K562 (cell line): Measurements from ENCODE around the gene ZNF189. TPM values are rescaled to one million over a fixed set of nuclear protein-coding genes. Genes with fewer than 3 reads are reported as not detected.

Experiments used
- ATAC-seq: fragments of 200-7000 bp; cut with Tn5 transposase; 3 replicates; pipeline ENCODE4 v1.9.1; 2020; ENCODE audit warnings: moderate library complexity
- BruUV-seq: library from RNA; stranded (reverse); fragments of 400-500 nt; replicated peaks from 2 replicates; lab custom pipeline; 2021; lab: Mats Ljungman, UMichigan
- CTCF ChIA-PET: fragments of 300-600 bp; formaldehyde crosslinking; extraction: SDS; loops from one replicate; lab custom pipeline; 2021; ENCODE audit warnings: low intra/inter-chr PET ratio; lab: Yijun Ruan, JAX
- POLR2A ChIA-PET: fragments of 300-600, 350-650 bp; sonication (Branson Sonifier 250); formaldehyde crosslinking; extraction: SDS; loops from one replicate; lab custom pipeline; 2021; ENCODE audit warnings: antibody characterized with exemption, inconsistent platforms; lab: Yijun Ruan, JAX
- DNase-seq, 4 experiments: peaks; one replicate each; pipeline versions ENCODE4 v3.0.0 to v3.0.0-alpha.2; 2011 to 2018; ENCODE audit warnings: low spot score in 3 of 4, mixed read lengths in 3 of 4; ENCODE audit errors: extremely low read depth in 1 of 4
- FAIRE-seq: peaks from 2 replicates; lab custom pipeline; 2011; peaks lifted over from hg19 to GRCh38; lab: Jason Lieb, UNC
- H2AFZ ChIP-seq: 2 replicates; pipeline ENCODE4 v1.6.0; 2011; ENCODE audit warnings: low read depth, low read length, control low read depth, inconsistent platforms
- H3K27ac ChIP-seq: fragments of 200-600 bp; 3 replicates; pipeline ENCODE4 v1.8.0; 2011; ENCODE audit warnings: low read depth, mild to moderate bottlenecking, control low read depth, inconsistent platforms, low read length, moderate library complexity, mixed read lengths; ENCODE audit errors: extremely low read depth
- H3K27me3 ChIP-seq, 2 experiments: fragments of 300-600 bp in 1 of 2; 2 replicates in 1 of 2; 3 replicates in 1 of 2; pipeline versions ENCODE4 v1.6.0 to v1.8.0; 2011; ENCODE audit warnings: inconsistent platforms in 2 of 2, low read length in 2 of 2, mild to moderate bottlenecking in 1 of 2, mixed read lengths in 1 of 2, moderate library complexity in 1 of 2; ENCODE audit not compliant: control insufficient read depth in 2 of 2, insufficient read depth in 2 of 2
- H3K36me3 ChIP-seq: fragments of 300-600 bp; 3 replicates; pipeline ENCODE4 v1.8.0; 2011; ENCODE audit warnings: mild to moderate bottlenecking, low read length, inconsistent platforms; ENCODE audit not compliant: control insufficient read depth, insufficient read depth
- H3K4me1 ChIP-seq, 2 experiments: fragments of 200-600 bp in 1 of 2; replicated peaks in 1 of 2; 2 replicates in 1 of 2; 3 replicates in 1 of 2; pipeline versions ENCODE4 v1.5.1 to v1.8.0; 2011; ENCODE audit warnings: inconsistent platforms in 2 of 2, low read length in 2 of 2, mild to moderate bottlenecking in 1 of 2, mixed read lengths in 1 of 2, moderate library complexity in 1 of 2; ENCODE audit not compliant: control insufficient read depth in 2 of 2, insufficient read depth in 2 of 2
- H3K4me2 ChIP-seq: 2 replicates; pipeline ENCODE4 v1.6.1; 2011; ENCODE audit warnings: low read length, control low read depth, inconsistent platforms, mixed read lengths; ENCODE audit not compliant: insufficient read depth
- H3K4me3 ChIP-seq: fragments of 200-600 bp; sonication (generic), shearing (Covaris generic); 2 replicates; pipeline ENCODE4 v1.5.1; 2016; ENCODE audit warnings: control low read depth, inconsistent platforms
- H3K79me2 ChIP-seq: fragments of 200-600 bp; 3 replicates; pipeline ENCODE4 v1.8.0; 2011; ENCODE audit warnings: low read length, inconsistent platforms; ENCODE audit not compliant: control insufficient read depth, insufficient read depth
- H3K9ac ChIP-seq, 2 experiments: 2 replicates each; pipeline versions ENCODE4 v1.6.0 to v1.6.1; 2011; ENCODE audit warnings: low read depth in 2 of 2, low read length in 2 of 2, control low read depth in 1 of 2, inconsistent platforms in 1 of 2, mild to moderate bottlenecking in 1 of 2, mixed read lengths in 1 of 2; ENCODE audit not compliant: insufficient read depth in 1 of 2
- H3K9me1 ChIP-seq: one replicate; pipeline ENCODE4 v1.6.0; 2011; ENCODE audit warnings: inconsistent platforms, mild to moderate bottlenecking, low read length, moderate library complexity; ENCODE audit not compliant: control insufficient read depth, insufficient read depth
- H3K9me3 ChIP-seq: replicated peaks from 2 replicates; pipeline ENCODE4 v1.5.1; 2011; ENCODE audit warnings: low read depth, low read length, inconsistent platforms; ENCODE audit not compliant: control insufficient read depth, insufficient read depth
- H4K20me1 ChIP-seq: replicated peaks from 2 replicates; pipeline ENCODE4 v1.6.1; 2011; ENCODE audit warnings: low read length, inconsistent platforms, mixed read lengths; ENCODE audit not compliant: control insufficient read depth, insufficient read depth
- GABPB2 ChIP-seq: fragments of 250-450 bp; sonication (Bioruptor Pico); conservative IDR thresholded peaks from 2 replicates; pipeline ENCODE4 v1.5.1; 2021; ENCODE audit warnings: mild to moderate bottlenecking
- HMG20A ChIP-seq: fragments of 450-650 bp; formaldehyde crosslinking; conservative IDR thresholded peaks from 2 replicates; pipeline ENCODE4 v1.4.0; 2020; ENCODE audit warnings: mild to moderate bottlenecking, mixed read lengths
- MXI1 ChIP-seq: IDR thresholded peaks from 2 replicates; pipeline ENCODE4 v1.6.1; 2011; ENCODE audit warnings: low read depth, mild to moderate bottlenecking, improper control_type of control experiment, low read length
- NBN ChIP-seq: fragments of 450-650 bp; IDR thresholded peaks from 2 replicates; pipeline ENCODE4 v1.6.1; 2016; ENCODE audit warnings: low read depth, mild to moderate bottlenecking
- POLR2AphosphoS5 ChIP-seq: IDR thresholded peaks from 2 replicates; pipeline ENCODE4 v1.6.1; 2011; ENCODE audit warnings: mild to moderate bottlenecking, low read depth, low read length, moderate library complexity; ENCODE audit not compliant: control insufficient read depth, insufficient read depth
- PYGO2 ChIP-seq: fragments of 450-650 bp; IDR thresholded peaks from 2 replicates; pipeline ENCODE4 v1.6.1; 2016; ENCODE audit warnings: mild to moderate bottlenecking, missing genetic modification characterization, moderate library complexity, missing compliant biosample characterization
- SAFB ChIP-seq: fragments of 200-400 bp; formaldehyde crosslinking; IDR thresholded peaks from 2 replicates; pipeline ENCODE4 v1.6.1; 2017; ENCODE audit warnings: low read depth, low read length, borderline replicate concordance
- TARDBP ChIP-seq: fragments of 450-650 bp; IDR thresholded peaks from 2 replicates; pipeline ENCODE4 v1.6.1; 2016
- ZNF444 ChIP-seq: fragments of 250-450 bp; sonication (Bioruptor Pico); IDR thresholded peaks from 2 replicates; pipeline ENCODE4 v1.4.0; 2020; ENCODE audit warnings: mild to moderate bottlenecking, moderate library complexity
- ZNF586 ChIP-seq: fragments of 450-650 bp; formaldehyde crosslinking; conservative IDR thresholded peaks from 2 replicates; pipeline ENCODE4 v1.4.0; 2020; ENCODE audit warnings: mild to moderate bottlenecking, moderate library complexity
- WGBS: fragments of 100-300 bp; shearing (Covaris generic); methylation state at CpG from one replicate; pipeline ENCODE4 v1.1.6; 2016; ENCODE audit warnings: low coverage, mixed read lengths; ENCODE audit not compliant: insufficient coverage; ENCODE audit errors: missing lambda C conversion rate; 5-methylcytosine and 5-hydroxymethylcytosine counted together
- in situ Hi-C: fragments of 300-500 bp; cut with MboI; formaldehyde crosslinking; loops from 4 replicates; pipeline ENCODE4 v1.15.0; 2018; ENCODE audit warnings: inconsistent platforms, mixed read lengths
- intact Hi-C: fragments of 100-400 bp; cut with micrococcal nuclease; formaldehyde crosslinking; loops from 2 replicates; pipeline ENCODE4 v1.14.2; 2022
- polyA plus RNA-seq, 8 experiments: library from polyadenylated mRNA; depleted of rRNA in 4 of 8; stranded (reverse) in 5 of 8; unstranded in 3 of 8; fragments of >200 nt; fragmentation: Nextera tagmentation in 2 of 8; fragmentation: Illumina TruSeq in 1 of 8; extraction: Ambion mirVana in 2 of 8; extraction: Trizol in 1 of 8; gene quantifications; 2 replicates each; pipeline versions ENCODE4 v1.2.1 to v1.2.3, GENCODE V29; 2011 to 2014; ENCODE audit warnings: inconsistent platforms in 1 of 8, missing spikeins in 1 of 8
- total RNA-seq, 7 experiments: library from RNA; depleted of rRNA in 6 of 7; stranded (reverse); fragments of >200 nt in 6 of 7; fragmentation: Illumina TruSeq in 2 of 7; extraction: Trizol in 2 of 7; gene quantifications; 2 replicates each; pipeline versions ENCODE4 v1.2.1 to v1.2.3, GENCODE V29; 2011 to 2021; ENCODE audit warnings: low replicate concordance in 1 of 7
- TF ChIP-seq, protein P1 (sequence below): sonication (generic); IDR thresholded peaks from 2 replicates; pipeline ENCODE4 v1.6.1; 2016
- TF ChIP-seq, protein P2 (sequence below): fragments of 200-400 bp; formaldehyde crosslinking; IDR thresholded peaks from 2 replicates; pipeline ENCODE4 v1.6.1; 2017; ENCODE audit warnings: mild to moderate bottlenecking, low read depth, low read length, moderate library complexity
- TF ChIP-seq, protein P3 (sequence below): IDR thresholded peaks from 3 replicates; pipeline ENCODE4 v1.6.1; 2011; ENCODE audit warnings: borderline replicate concordance, mild to moderate bottlenecking, moderate library complexity; ENCODE audit not compliant: insufficient read length; ENCODE audit errors: extremely low read depth
- TF ChIP-seq, protein P4 (sequence below): fragments of 450-650 bp; IDR thresholded peaks from 2 replicates; pipeline ENCODE4 v1.6.1; 2016; ENCODE audit warnings: missing biosample characterization, missing genetic modification characterization

The ZNF189 gene
- total and polyA plus RNA-seq, 9 of the 15 experiments (the other 6 are each of a cell fraction or from before 2014, with no cell fraction given): 2.4 to 15.3 (median 6.4) TPM

DNA sequence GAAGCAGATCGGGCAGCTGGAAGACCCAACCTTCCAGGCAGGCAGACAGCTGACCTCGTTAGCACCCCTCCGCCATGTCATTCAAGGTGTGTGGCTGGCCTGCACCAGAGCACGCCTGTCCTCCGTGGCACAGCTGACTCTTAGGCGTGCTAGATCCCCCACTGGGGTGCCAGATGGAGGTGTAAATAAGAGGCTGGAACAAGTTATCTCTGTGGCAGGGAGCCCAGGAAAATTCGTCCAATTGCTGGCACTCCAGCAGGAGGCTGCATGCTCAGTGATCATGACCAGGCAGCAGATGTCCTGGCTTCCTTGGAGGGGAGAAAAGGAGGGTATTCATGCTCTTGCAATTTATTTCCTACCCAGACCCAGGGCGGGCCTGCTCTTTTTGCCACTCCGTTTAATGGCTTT is 44.7 kb downstream of the ZNF189 start (continued):
- no peak for TF ChIP-seq SAFB
- TF ChIP-seq TARDBP: no peak
- no peak for TF ChIP-seq PYGO2 (tag)
- TF ChIP-seq NBN: no peak
- no peak for TF ChIP-seq POLR2AphosphoS5
- TF ChIP-seq GABPB2: no peak
- no peak for TF ChIP-seq ZNF444
- no peak for TF ChIP-seq ZNF586
- TF ChIP-seq, all 486 proteins: peak for 0

DNA sequence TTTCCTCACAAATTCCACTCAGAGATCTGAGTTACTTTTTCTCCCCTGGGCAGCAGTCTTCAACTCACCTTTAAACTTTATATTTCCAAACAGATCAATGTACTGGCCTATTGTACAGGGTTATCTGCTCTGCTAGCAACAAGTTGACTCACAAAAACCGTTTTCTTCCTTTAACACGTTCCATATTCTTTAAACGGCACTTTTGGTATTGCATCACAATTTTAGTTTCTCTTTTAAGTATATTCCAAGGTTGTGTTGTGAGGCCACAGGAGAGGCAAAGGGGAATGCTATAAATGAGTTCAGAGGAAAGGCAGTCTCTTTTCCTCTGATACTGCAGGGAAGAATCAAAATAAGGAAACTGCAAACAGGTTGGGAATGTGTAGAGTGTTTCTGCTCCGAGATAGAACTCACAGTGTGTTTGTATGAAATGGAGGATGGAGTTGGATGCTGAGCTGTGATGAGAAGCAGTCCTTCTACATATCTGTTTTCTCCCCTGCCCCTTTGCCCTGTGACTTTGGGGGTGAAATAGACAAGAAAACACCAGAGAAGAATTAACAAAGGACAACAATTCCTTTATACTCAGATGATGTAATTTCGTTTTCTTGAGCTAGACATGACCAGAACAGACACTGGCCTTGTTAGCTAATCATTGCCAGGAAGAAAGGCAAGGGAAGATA is 46.8 kb downstream of the ZNF189 start:
- Histone ChIP-seq H3K27me3 (peaks cover 0 to 6% of the 10 kb centered on the region in 2 experiments; a peak in 1 of 5 replicates), H3K4me2 (peak overlapping the region; percentile 33; the same call in 1 of the 2 replicates), H3K4me1 (peaks cover 0 to 6% of the 10 kb centered on the region in 2 experiments; a peak in 1 of 5 replicates), H3K27ac (no peak overlapping the region), H4K20me1 (no peaks in the 10 kb centered on the region), H3K36me3 (no peaks in the 10 kb centered on the region), H3K9me1 (no peaks in the 10 kb centered on the region), H3K4me3 (no peak overlapping the region), H2AFZ (peak overlapping the region; percentile 73), H3K79me2 (no peaks in the 10 kb centered on the region), H3K9ac (no peak overlapping the region), H3K9me3 (no peaks in the 10 kb centered on the region)
- POLR2A ChIA-PET: interaction anchor here (0.5 to 1.2 kb wide), 2 partner anchors 13 to 26 kb away, joined by 3 read pairs; no protein-coding TSS in a partner anchor
- in situ Hi-C loops (loop anchor here (5.0 kb wide), 1 partner anchor 87 kb away; the partner anchor contains the start of gene RNF20), intact Hi-C loops (loop anchor here (5.0 kb wide), 2 partner anchors 48 to 133 kb away; partner anchors contain the start of genes MRPL50 and ZNF189)
- ATAC-seq (no peak), FAIRE-seq (peak; percentile 44), DNase-seq (no peak)
- 6% methylated on average over 5 of the region's 5 CpGs for WGBS
- BruUV-seq: no TSS peak
- CTCF ChIA-PET: no interaction called here
- TF ChIP-seq, protein P1, sequence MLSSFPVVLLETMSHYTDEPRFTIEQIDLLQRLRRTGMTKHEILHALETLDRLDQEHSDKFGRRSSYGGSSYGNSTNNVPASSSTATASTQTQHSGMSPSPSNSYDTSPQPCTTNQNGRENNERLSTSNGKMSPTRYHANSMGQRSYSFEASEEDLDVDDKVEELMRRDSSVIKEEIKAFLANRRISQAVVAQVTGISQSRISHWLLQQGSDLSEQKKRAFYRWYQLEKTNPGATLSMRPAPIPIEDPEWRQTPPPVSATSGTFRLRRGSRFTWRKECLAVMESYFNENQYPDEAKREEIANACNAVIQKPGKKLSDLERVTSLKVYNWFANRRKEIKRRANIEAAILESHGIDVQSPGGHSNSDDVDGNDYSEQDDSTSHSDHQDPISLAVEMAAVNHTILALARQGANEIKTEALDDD: no peak
- TF ChIP-seq HMG20A (CRISPR knock-in tag): no peak
- TF ChIP-seq, protein P2, sequence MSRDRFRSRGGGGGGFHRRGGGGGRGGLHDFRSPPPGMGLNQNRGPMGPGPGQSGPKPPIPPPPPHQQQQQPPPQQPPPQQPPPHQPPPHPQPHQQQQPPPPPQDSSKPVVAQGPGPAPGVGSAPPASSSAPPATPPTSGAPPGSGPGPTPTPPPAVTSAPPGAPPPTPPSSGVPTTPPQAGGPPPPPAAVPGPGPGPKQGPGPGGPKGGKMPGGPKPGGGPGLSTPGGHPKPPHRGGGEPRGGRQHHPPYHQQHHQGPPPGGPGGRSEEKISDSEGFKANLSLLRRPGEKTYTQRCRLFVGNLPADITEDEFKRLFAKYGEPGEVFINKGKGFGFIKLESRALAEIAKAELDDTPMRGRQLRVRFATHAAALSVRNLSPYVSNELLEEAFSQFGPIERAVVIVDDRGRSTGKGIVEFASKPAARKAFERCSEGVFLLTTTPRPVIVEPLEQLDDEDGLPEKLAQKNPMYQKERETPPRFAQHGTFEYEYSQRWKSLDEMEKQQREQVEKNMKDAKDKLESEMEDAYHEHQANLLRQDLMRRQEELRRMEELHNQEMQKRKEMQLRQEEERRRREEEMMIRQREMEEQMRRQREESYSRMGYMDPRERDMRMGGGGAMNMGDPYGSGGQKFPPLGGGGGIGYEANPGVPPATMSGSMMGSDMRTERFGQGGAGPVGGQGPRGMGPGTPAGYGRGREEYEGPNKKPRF: no peak
- TF ChIP-seq, protein P3, sequence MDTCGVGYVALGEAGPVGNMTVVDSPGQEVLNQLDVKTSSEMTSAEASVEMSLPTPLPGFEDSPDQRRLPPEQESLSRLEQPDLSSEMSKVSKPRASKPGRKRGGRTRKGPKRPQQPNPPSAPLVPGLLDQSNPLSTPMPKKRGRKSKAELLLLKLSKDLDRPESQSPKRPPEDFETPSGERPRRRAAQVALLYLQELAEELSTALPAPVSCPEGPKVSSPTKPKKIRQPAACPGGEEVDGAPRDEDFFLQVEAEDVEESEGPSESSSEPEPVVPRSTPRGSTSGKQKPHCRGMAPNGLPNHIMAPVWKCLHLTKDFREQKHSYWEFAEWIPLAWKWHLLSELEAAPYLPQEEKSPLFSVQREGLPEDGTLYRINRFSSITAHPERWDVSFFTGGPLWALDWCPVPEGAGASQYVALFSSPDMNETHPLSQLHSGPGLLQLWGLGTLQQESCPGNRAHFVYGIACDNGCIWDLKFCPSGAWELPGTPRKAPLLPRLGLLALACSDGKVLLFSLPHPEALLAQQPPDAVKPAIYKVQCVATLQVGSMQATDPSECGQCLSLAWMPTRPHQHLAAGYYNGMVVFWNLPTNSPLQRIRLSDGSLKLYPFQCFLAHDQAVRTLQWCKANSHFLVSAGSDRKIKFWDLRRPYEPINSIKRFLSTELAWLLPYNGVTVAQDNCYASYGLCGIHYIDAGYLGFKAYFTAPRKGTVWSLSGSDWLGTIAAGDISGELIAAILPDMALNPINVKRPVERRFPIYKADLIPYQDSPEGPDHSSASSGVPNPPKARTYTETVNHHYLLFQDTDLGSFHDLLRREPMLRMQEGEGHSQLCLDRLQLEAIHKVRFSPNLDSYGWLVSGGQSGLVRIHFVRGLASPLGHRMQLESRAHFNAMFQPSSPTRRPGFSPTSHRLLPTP: no peak
- TF ChIP-seq, protein P4, sequence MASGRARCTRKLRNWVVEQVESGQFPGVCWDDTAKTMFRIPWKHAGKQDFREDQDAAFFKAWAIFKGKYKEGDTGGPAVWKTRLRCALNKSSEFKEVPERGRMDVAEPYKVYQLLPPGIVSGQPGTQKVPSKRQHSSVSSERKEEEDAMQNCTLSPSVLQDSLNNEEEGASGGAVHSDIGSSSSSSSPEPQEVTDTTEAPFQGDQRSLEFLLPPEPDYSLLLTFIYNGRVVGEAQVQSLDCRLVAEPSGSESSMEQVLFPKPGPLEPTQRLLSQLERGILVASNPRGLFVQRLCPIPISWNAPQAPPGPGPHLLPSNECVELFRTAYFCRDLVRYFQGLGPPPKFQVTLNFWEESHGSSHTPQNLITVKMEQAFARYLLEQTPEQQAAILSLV (tag): peak; percentile 59; the same call in 1 of the 2 replicates
- TF ChIP-seq MXI1: no peak
